GM19467 (cell line): Measurements from ENCODE around the gene FCSK.

Experiments
- ATAC-seq: cut with Tn5 transposase; IDR thresholded peaks from one replicate; pipeline ENCODE4 v1.9.1; 2021; ENCODE audit warnings: mild to moderate bottlenecking, moderate library complexity; ENCODE audit not compliant: unreplicated experiment

Gene FCSK

DNA sequence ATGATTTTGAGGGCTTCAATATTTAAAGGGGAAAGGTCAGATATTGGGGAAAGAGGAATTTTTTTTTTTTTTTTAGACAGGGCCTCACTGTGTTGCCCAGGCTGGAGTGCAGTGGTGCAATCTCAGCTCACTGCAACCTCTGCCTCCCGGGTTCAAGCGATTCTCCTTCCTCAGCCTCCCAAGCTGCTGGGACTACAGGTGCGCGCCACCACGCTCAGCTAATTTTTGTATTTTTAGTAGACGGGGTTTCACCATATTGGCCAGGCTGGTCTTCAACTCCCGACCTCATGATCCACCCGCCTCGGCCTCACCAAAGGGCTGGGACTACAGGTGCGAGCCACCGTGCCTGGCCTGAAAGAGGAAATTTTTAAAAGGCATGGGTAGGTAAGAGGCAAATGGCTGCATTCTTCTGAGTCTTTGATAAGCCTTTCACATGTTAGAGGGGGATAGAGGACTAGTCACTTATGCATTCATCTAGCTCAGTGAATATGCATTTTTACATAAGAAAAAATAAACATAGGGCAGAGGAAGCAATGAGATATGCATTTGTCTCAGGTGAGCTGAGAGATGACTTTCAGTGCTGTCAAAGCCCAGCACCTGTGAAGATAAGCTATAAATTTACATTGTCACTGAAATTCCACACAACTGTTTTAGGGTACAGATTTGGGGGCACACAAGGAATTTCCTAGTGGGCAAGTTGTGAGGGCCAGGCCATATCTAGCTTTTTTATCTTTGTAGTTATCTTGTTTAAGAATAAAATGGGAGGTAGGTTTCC lies 1.1 kb upstream of the FCSK start:
- no peak for ATAC-seq

DNA sequence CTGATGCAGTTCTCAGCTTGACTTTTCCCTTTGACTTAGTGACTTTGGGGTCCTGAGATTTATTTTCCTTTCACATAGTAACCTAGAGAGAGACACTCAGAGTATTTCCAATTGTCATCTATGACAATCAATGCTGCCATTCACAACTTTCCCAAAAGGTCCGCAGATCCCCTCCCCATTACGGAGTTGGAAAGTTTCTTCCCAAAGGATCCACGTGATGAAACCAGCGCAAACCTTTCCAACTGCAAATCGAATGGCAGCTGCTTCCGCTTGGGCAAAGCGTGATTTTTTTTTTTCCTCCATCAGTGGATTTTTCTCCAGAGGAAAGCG lies 538 bp upstream of the FCSK start:
- ATAC-seq: no peak

DNA sequence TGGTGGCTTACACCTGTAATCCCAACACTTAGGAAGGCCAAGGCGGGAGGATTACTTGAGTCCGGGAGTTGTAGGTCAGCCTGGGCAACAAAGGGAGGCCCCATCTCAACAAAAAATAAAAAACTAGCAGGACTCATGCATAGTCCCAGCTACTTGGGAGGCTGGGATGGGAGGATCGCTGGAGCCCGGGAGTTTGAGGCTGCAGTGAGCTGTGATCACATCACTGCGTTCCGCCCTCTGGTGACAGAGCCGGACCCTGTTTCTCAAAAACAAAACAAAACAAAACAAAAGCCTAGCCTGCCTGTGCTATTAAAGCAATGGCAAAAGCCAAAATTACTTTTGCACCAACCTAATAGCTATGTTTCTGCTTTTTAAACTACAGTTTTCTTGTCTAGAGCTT lies 1.5 kb downstream of the FCSK start:
- no peak for ATAC-seq

DNA sequence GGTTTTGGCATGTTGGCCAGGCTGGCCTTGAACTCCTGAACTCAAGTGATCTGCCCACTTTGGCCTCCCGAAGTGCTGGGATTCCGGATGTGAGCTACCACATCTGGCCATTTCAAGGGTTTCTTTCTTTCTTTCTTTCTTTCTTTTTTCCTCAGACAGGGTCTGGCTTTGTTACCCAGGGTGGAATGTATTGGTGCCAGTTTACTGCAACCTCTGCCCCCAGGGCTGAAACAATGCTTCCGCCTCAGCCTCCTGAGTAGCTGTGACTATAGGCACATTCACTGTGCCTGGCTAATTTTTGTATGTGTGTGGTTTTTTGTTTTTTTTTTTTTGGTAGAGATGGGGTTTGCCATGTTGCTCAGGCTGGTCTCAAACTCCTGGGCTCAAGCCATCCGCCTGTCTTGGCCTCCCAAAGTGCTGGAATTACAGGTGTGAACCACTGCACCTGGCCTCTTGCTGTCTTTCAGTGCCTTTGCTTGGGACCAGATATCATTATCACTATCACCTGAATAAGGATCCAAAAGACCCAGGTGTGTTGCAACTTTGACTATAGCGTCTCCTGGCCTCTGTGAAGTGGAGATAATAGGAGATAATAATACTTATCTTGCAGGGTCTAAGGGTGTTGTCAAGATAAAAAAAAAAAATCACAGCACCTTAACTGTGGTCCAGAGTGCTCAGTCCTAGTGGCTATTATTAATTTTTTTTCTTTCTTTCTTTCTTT lies 3.2 kb downstream of the FCSK start:
- ATAC-seq: no peak

DNA sequence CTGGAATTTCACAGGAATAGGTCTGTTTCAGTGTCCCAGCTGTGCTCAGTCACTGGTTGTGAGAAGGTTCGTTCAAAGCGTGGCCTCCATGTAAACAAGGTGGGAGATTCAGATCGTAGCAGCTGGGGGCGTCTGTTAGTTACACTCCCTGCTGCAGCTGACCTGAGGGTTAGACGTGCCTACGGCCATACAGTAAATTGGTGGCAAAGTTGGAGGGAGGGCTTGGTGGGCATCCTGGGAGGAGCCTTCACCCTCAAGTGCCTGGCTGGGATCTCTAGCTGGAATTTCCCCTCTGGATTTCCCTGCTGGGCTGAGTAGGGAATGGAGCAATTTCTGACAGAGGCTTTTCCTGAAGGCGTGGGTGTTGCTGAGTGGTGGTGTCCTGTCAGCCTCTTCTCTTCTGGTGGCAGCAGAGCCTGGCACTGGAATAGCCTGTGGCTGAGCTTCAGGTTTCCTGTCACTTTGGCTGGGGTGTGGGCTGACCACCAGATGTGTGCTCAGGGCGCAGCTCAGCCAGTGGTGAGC lies 6.4 kb downstream of the FCSK start:
- no peak for ATAC-seq

DNA sequence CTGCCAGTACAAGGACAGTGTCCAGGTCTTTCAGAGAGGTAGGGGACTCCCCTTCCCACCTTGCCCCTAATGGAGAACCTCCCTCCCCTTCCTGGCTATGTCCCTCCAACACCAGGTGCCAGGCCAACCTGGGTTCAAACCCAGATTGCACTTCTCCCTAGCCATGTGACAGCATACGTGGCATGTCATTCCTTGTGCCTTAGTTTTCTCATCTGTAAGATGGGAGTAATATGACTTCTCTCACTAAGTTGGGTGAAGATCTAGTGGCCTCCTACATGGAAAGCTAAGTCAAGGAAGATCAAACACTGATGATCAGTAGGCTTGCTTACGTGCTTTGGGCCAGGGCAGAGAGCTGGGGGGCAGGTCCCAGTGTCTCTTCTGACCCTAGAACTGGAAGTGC lies 8.8 kb downstream of the FCSK start:
- no peak for ATAC-seq

DNA sequence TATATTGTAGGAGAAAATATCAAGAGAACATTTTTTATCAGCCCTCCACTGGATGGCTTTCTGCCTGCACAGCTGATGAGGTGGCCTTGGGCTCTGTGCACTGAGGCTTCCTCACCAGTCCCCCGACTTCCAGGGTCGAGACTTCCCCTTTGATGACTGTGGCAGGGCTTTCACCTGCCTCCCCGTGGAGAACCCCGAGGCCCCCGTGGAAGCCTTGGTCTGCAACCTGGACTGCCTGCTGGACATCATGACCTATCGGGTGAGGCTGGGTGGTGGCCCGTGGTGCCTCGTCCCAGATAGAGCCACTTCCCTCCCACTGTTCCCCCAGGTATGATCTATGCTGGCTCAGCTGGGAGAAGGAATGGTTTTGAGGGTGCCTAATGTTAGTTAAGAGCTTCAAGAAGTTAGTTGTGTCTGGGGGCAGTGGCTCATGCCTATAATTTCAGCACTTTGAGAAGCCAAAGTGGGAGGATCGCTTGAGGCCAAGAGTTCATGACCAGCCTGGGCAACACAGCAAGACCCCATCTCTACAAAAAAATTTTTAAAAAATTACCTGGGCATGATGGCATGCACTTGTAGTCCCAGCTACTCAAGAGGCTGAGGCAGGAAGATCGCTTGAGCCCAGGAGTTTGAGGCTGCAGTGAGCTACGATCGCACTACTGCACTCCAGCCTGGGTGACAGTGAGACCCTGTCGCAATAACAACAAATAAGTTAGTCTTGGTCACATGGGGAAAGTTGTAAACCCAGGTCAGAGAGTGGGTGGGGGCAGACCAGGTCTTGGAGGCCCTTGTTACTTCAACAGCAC lies 11.8 kb downstream of the FCSK start:
- no peak for ATAC-seq

DNA sequence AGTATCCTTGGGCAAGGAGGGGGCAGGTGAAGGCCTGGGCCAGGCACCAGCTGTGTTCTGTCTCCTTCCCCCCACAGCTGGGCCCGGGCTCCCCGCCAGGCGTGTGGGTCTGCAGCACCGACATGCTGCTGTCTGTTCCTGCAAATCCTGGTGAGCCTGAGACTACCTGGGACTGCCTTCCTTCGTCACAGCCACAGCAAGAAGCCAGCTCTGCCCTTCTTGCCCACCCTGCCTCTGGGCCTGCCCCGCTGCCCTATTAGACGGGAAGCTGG lies 12.3 kb downstream of the FCSK start:
- ATAC-seq: no peak

DNA sequence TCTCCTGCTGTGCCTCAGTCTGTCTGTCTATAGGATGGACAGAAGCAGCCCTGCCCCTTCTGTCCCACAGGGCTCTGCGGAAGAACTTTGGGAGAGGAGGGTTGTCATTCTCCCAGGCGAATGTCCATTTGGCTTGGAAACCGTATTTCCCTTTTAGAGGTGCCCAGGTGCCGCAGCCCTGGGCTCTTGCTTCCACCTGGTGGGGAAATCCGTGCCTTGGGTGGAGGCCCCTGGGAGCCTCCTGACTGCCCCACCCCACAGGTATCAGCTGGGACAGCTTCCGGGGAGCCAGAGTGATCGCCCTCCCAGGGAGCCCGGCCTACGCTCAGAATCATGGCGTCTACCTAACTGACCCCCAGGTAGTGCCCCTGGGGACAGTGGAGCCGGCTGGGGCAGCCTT lies 12.7 kb downstream of the FCSK start:
- no peak for ATAC-seq

DNA sequence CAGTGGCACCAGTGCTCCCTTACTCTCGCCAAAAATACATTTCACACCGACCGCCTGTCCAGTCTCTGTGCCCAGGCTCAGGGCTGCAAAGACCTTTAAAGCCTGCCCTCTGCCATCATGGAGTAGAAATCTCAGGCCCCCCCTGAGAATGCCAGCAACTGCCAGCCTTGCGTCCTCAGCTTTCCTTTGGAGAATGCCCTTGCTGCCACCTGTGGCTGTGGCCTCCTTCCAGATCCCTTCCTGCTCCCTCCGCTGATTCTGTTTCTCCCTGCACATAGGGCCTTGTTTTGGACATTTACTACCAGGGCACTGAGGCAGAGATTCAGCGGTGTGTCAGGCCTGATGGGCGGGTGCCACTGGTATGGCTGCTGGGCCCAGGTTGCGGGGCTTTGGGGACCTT lies 13.2 kb downstream of the FCSK start:
- ATAC-seq: no peak

DNA sequence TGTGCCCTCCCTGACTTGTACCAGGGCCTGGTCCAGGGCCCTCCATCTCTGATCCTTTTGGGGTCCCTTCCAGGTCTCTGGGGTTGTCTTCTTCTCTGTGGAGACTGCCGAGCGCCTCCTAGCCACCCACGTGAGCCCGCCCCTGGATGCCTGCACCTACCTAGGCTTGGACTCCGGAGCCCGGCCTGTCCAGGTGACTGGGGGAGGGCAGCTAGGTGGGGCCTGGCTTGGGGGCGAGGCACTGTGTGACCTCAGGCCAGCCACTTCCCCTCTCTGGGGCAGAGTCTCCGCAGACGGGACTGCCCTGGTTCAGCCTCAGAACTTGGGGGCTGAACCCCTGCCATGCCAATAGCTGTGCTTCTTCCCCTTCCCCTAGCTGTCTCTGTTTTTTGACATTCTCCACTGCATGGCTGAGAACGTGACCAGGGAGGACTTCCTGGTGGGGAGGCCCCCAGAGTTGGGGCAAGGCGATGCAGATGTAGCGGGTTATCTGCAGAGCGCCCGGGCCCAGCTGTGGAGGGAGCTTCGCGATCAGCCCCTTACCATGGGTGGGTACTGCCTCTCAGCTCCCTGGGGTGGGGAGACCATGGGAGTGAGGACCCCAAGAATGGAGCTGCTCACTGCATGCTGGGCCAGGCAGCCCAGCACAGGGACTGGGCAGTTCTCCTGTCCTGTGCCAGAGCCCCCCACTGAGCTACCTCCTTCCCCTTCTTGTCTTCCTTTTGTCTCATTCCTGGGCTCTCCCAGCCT lies 14.6 kb downstream of the FCSK start:
- no peak for ATAC-seq

DNA sequence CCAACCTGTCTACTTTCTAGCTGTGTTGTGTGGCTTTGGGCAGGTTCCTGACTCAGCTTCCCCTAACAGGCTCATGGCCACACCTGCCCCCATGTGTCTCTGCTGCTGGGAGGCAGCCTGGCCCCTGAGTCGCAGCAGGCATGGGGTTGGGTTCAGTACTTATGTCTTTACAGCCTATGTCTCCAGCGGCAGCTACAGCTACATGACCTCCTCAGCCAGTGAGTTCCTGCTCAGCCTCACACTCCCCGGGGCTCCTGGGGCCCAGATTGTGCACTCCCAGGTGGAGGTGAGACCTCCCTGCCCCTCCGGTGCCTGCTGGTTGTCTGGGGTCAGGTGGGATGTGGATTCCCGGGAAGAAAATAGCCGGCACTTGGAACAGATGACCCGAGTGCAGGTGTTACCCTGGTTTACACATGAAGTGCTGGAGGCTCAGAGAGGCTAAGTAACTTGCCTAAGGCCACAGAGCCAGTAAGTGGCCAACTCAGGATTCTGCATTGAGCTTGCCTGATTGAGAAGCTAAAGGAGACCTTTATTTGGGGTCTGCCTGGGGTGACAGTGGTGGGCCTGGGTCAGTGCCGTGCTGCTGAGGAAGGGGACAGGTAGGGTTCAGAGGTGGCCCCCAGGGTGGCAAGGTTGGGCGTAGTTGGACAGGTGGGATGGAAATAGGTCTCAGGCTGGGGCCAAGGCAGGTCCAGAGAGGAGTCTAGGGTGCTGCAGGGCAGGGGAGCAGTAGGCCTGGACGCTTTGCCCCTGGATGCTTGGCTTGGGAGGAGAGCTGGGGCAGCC lies 15.9 kb downstream of the FCSK start:
- no peak for ATAC-seq

DNA sequence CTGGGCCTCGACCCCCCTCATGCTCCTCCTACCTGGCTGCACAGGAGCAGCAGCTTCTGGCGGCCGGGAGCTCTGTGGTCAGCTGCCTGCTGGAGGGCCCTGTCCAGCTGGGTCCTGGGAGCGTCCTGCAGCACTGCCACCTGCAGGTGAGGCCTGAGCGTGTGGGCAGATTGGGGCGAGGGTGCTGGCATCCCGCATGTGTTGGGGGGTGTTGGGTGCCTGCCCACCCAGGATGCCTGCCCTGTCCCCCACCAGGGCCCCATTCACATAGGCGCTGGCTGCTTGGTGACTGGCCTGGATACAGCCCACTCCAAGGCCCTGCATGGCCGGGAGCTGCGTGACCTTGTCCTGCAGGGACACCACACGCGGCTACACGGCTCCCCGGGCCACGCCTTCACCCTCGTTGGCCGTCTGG lies 16.5 kb downstream of the FCSK start:
- ATAC-seq: no peak

DNA sequence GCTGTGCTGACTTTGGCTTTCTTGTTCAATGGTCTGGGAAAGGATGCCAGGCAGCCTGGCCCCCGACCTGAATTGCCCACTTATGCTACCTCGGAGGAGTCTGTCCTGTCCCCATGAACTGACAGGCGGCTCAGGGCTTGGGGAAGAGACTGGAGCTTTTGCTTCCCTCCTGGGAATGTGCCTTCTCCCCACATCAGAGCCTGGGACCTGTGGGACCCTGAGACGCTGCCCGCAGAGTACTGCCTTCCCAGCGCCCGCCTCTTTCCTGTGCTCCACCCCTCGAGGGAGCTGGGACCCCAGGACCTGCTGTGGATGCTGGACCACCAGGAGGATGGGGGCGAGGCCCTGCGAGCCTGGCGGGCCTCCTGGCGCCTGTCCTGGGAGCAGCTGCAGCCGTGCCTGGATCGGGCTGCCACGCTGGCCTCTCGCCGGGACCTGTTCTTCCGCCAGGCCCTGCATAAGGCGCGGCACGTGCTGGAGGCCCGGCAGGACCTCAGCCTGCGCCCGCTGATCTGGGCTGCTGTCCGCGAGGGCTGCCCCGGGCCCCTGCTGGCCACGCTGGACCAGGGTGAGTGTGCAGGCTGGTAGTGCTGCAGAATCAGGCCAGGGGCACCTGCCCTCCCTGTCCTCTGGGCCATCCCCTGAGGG lies 18.5 kb downstream of the FCSK start:
- ATAC-seq: no peak

DNA sequence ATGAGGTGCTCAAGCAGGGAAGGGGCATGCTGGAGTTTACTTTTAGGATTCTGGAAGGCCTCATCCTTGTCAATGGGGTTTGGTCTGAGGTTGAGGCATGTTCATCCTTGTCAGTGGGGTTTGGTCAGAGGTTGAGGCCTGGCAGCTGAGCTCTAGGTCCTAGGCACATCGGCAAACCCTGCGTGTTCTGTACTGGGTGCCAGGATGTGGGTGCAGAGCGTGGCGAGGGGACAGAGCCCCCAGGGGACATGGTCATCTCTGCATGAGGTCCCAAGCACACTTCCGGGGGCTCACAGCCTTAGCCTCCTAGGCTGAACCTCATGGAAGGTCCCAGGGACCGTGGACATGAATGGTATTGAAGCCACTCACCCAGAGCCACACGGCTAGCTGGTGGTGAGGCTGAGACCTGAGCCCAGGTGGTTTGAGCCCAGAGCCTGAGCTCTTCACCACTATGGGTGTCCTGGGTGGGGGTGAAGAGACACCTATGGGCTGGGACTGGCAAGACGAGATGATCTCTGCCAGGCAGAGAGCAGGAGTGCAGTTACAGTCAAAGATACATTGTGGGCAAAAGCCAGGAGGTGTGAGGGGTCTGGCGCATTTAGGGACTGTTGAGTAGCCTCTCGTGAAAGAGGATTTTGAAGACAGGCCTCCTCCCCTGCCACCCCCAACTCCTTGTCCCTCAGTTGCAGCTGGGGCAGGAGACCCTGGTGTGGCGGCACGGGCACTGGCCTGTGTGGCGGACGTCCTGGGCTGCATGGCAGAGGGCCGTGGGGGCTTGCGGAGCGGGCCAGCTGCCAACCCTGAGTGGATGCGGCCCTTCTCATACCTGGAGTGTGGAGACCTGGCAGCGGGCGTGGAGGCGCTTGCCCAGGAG lies 19.3 kb downstream of the FCSK start:
- ATAC-seq: no peak

DNA sequence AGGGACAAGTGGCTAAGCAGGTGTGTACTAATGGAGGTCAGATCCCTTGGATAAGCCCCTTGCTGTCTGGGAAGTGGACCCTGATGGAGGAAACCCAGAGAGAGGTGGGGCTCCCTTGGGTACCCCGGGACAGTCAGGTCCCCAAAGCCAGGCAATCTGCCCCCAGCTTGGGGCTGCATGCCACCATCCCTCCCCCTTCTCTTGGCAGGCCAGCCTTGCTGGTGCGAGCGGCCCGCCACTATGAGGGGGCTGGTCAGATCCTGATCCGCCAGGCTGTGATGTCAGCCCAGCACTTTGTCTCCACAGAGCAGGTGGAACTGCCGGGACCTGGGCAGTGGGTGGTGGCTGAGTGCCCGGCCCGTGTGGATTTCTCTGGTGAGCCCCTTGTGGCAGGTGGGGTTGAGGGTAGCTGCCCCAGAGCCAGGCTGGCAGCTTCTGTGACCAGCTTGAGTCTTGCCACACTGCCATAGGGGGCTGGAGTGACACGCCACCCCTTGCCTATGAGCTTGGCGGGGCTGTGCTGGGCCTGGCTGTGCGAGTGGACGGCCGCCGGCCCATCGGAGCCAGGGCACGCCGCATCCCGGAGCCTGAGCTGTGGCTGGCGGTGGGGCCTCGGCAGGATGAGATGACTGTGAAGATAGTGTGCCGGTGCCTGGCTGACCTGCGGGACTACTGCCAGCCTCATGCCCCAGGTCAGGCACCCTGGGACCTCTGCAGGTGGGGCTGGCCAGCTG lies 20.1 kb downstream of the FCSK start:
- no peak for ATAC-seq

DNA sequence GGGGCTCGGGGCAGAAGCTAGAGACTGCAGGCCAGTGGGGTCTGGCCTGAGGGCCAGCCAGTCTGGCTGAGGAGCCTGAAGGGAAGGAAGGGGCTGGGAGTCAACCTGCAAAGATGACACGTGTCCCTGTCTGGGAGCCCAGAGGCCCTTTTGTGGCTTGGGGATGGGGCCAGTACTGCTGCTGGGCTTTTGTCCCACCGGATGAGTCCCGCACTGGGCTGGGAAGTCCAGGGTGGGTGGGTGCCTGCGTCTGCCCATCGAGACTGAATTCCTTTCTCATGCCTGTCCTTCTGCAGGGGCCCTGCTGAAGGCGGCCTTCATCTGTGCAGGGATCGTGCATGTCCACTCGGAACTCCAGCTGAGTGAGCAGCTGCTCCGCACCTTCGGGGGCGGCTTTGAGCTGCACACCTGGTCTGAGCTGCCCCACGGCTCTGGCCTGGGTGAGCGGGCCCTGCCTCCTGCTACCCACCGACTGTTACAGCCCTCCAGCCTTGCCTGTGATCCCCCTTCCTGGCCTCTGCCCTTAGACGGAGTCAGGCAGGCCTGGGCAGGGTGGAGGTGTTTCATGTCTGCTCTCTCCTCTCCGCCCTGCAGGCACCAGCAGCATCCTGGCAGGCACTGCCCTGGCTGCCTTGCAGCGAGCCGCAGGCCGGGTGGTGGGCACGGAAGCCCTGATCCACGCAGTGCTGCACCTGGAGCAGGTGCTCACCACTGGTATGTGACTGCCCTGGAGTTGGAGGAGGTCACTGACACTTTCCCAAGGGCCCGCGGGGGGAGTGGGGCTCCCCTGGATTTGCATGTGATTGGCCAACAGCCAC lies 20.9 kb downstream of the FCSK start:
- ATAC-seq: no peak
